Kidney epithelial cell (primary cell): ENCODE data around the gene RAI1. TPM values are rescaled to one million over a fixed set of nuclear protein-coding genes. Genes with fewer than 3 reads are reported as not detected.

Experiments
- DNase-seq: peaks from one replicate; pipeline ENCODE4 v3.0.0-alpha.2; 2010; ENCODE audit warnings: low read depth
- H3K27me3 ChIP-seq: 2 replicates; pipeline ENCODE4 v1.6.0; 2011; ENCODE audit warnings: low read length; ENCODE audit not compliant: control insufficient read depth, insufficient read depth
- H3K36me3 ChIP-seq: 2 replicates; pipeline ENCODE4 v1.5.1; 2011; ENCODE audit warnings: low read length; ENCODE audit not compliant: control insufficient read depth, insufficient read depth
- H3K4me3 ChIP-seq: 2 replicates; pipeline ENCODE4 v1.5.1; 2011; ENCODE audit warnings: low read depth, mild to moderate bottlenecking, control low read depth, low read length
- total RNA-seq: library from RNA; depleted of rRNA; stranded (reverse); fragments of >200 nt; gene quantifications from 2 replicates; pipeline ENCODE4 v1.2.3, GENCODE V29; 2015
- TF ChIP-seq, protein P1 (sequence below): IDR thresholded peaks from 2 replicates; pipeline ENCODE4 v1.5.1; 2011; ENCODE audit warnings: mild to moderate bottlenecking, moderate library complexity, low read length, control low read depth, inconsistent platforms; ENCODE audit not compliant: insufficient read depth, poor library complexity, severe bottlenecking

Gene RAI1
- total RNA-seq, 1 donor from 2014 or later = 31.3 TPM

DNA sequence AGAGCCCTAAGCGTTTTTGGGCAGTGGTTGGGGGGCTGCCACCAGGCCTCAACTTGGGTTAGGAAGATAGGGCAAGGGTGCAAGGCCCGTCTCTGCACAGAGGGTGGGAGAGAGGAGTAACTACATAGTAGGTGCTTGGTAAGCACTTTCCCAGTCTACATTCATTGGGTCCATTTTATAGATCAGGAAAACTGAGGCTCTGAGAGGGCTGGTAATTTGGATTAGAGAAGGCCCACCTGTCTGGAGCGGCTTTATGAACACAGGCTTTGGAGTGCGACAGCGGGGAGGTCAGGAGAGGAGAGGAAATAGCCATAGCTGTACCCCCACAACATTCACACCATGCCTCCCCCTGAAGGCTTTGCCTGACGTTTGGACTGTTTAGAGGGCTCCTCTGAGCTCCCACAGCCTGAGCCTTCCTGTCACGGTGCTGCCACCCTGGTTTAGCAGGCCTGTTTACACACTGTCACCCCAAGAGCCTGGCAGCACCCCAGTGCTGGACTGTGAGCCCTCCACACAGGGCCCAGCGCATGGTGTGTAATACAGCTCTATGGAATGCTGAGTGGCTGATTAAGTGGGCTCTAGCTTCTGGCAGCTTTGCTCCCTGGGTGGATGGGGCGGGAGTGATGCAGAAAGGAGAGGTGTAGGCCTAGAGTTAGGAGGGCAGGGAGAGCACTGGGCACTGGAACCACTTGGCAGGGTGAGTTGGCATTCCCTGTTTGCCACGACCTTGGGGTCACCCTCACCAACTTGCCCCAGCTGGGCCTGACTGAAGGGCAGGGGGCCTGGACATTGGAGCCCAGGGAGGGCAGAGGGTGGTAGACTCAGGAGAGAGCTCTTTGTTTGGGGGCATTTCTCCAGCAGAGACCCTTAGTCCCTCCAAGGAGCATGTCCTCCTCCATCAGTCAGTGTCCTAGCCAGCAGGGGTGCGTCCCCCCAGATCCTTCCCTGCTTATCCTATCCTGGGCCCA lies 73.7 kb downstream of the RAI1 start:
- Histone ChIP-seq H3K4me3 (no peak overlapping the region), H3K27me3 (no peaks in the 10 kb centered on the region), H3K36me3 (no peaks in the 10 kb centered on the region)
- TF ChIP-seq, protein P1, sequence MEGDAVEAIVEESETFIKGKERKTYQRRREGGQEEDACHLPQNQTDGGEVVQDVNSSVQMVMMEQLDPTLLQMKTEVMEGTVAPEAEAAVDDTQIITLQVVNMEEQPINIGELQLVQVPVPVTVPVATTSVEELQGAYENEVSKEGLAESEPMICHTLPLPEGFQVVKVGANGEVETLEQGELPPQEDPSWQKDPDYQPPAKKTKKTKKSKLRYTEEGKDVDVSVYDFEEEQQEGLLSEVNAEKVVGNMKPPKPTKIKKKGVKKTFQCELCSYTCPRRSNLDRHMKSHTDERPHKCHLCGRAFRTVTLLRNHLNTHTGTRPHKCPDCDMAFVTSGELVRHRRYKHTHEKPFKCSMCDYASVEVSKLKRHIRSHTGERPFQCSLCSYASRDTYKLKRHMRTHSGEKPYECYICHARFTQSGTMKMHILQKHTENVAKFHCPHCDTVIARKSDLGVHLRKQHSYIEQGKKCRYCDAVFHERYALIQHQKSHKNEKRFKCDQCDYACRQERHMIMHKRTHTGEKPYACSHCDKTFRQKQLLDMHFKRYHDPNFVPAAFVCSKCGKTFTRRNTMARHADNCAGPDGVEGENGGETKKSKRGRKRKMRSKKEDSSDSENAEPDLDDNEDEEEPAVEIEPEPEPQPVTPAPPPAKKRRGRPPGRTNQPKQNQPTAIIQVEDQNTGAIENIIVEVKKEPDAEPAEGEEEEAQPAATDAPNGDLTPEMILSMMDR = no peak
- DNase-seq = no peak

DNA sequence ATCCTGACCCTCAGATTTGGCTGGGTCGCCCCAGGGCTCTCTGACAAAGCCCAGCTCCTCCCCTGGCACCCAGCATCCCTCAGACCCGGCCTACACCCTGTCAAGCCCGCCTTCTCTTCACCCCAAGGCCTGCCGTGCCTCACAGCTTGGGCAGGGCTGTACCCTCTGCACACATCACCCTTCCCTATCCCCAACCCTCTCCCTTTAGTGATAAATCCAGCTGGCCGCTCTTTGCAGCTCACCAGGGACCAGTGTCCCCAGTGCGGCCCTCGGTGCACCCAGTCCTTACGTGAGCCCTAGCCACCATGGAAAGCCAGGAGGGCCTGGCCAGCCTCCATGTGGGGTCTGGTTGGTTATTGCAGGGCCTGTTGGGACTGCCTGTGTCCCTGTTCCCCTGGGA lies 74.5 kb downstream of the RAI1 start:
- Histone ChIP-seq H3K36me3 (no peaks in the 10 kb centered on the region), H3K27me3 (no peaks in the 10 kb centered on the region), H3K4me3 (no peak overlapping the region)
- DNase-seq = no peak
- TF ChIP-seq, protein P1 = no peak

DNA sequence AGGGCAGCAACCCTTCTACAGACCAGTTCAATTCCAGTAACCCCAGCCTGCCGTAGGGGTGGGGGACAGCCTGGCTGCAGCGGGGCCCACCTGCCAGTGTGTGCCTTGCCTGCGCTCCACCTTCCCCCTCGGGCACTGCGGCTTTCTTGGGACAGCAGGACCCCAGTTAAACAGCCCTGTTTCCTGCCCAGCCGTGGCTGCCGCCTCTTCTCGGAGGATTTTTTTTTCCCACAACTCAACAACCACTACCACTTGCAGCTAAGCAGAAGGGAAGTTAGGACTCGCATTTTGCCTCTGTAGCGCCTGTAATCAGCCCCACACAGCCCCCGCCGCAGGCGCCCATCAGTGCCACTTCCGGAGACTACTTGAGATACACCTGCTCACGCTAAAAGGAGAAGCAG lies 76.1 kb downstream of the RAI1 start:
- no peaks in the 10 kb centered on the region for H3K27me3 ChIP-seq
- H3K36me3 ChIP-seq = no peaks in the 10 kb centered on the region
- no peak for DNase-seq
- no peak overlapping the region for H3K4me3 ChIP-seq
- TF ChIP-seq, protein P1 = no peak

DNA sequence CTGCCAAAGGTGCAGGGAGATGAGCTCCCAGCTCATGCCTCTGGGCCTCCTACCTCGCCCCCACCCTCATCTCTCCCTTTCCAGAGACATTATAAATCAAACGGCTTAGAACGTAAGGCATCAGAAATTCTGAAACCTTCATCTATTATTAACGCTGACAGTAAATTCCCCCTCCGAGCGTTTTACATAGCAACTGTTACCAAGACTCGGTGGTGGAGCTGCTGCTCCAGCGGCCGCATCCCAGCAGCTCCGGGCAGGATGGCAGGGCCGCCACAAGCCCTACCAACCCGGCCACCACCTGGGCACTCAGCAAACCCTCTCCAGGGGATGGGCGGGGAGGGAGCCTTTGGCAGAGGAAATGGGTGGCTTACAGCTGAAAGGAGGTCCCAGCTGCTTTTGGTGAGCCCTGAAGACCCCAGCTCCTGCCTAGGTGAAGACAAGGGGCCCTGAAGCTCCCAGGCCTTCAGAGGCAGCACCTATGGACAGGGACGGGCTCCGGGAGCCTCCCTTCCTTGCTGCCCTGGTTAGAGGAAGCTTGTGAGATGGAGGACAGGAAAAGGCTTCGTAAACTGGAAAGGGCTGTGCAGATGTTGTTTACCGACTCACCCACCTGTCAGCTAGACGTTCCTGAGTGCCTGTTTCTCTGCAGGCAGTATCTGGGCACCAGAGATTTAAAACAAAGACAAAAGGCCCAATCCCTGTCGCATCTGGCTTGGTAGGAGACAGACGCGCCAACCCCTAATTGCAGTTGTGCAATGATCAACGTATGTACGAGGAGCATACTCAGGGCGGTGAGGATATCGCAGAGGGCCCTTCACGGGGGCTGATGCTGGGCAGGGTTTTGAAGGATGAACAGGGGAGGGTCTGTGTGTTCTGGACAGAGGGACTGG lies 76.9 kb downstream of the RAI1 start:
- Histone ChIP-seq H3K27me3 (no peaks in the 10 kb centered on the region), H3K4me3 (no peak overlapping the region), H3K36me3 (no peaks in the 10 kb centered on the region)
- TF ChIP-seq, protein P1 = no peak
- no peak for DNase-seq

DNA sequence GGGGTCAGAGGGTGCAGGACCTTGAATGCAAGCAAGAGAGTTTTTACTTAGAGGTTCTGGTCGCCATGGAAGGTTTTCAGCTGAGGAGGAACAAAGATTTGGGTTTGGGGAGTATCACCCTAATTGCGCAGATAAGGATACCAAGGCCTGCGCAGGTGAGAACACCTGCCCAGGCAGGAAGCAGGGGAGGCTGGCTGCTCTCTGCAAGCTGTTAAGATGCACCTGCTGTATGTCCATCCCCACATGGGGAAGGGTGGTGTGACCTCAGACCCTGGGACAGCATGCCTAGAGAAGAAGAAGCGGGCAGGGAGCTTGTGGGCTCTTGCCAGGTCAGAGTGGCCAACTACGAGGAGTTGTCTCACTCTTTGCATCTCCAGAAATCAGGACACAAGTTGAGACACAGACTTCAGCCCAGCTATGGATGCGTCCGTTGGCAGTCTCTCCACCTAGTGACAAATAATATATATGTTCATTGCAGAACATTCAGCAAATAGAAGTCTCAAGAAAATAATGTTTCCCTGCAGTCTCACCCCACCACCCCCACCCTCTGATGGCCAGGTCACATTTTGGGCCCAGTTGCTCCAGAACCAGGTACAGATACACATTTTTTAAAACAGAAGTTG lies 77.8 kb downstream of the RAI1 start:
- no peaks in the 10 kb centered on the region for H3K27me3 ChIP-seq
- TF ChIP-seq, protein P1 = no peak
- no peaks in the 10 kb centered on the region for H3K36me3 ChIP-seq
- H3K4me3 ChIP-seq = no peak overlapping the region
- DNase-seq = no peak
